NOMO-1 (cell line): ENCODE measurements around the gene GRM7.

Experiments used
- DNase-seq, 2 experiments: peaks; one replicate each; lab custom pipeline; 2025; ENCODE audit not compliant: unreplicated experiment in 2 of 2; lab: John Stamatoyannopoulos, UW

GRM7 gene

DNA sequence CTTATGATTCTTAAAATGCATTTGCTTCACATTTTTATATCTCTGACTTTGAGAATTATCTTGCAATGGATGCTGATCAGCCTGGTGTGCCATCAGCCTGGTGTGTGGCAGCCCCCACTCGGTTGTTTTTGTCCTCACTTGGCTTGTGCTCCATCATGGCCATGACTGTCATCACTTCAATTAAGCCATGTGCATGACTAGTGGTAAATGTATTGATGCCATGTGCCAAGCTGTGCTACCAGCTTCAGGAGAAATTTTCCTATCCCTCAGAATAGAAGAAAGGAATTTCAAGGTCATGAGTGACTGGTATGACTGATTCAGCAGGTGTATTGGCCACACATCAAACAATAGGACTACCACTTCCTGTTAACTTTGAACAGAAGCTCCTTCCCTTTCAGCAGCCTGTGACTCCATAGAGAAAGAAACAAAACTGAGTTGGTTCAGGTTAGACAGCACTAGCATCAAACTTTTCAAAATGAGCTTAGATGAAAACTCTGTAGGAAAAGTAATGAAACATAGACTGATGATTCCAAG lies 251.7 kb downstream of the GRM7 start:
- no peak for DNase-seq

DNA sequence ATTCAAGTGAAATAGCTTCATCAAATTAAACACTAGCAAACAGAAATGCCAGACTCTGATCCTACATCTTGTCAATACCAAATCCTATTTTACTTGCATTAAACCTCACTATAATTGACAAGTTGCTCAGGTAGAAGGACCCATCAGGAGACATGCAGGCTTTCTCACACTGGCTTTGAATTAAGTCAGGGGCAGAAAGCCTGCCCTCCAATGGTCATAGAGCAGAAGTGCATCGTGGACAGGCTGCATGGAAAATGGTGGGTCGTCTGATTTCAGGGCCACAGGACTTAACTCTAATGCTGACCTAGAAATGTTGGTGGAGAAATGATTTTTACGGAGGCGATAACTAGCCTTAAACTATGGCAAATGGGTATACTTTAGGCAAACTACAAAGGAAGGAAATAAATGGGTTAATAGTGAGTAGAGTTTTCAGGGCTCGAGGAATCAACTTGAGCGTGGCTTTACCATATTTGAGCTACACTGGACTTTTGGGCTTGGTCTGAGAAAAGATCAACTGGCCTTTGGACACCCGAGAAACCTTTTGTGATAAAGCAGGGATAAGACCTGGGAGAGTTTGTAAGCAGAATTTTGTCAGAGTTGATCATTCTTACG lies 283.9 kb downstream of the GRM7 start:
- peak in 1 of 2 experiments; percentile 0 for DNase-seq

DNA sequence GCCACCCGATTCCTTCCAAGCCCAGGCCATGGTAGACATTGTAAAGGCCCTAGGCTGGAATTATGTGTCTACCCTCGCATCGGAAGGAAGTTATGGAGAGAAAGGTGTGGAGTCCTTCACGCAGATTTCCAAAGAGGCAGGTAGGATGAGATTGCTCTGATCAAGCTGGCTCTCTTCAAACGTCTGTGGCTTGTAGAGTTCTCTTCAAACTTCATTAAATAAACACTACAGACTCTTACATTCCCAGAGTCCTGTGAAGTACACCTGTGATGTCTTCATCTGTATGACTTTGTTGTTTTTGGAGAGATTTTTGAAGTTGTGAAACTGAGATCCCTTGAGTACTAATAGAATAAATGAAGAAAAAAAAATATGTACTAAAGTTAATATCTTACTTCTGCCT lies 285.6 kb downstream of the GRM7 start:
- DNase-seq, result no peak

DNA sequence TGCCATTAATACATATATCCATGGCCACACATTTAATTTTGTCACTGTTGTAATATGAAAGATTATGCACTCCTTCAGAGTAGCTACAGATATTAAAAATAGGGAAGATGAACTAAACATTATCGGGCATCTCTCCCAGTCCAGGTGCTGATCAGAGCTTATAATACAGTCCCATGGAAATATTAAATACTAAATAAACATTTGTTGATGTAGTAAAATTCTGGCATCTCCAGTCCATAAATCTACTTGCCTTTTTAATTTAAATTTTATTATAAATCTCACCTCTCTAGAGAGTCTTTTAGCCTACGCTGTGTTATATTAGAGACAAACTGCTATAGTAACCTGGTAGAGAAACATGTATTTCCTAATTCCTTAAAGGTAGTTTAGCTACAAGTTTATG lies 297.6 kb downstream of the GRM7 start:
- no peak for DNase-seq

DNA sequence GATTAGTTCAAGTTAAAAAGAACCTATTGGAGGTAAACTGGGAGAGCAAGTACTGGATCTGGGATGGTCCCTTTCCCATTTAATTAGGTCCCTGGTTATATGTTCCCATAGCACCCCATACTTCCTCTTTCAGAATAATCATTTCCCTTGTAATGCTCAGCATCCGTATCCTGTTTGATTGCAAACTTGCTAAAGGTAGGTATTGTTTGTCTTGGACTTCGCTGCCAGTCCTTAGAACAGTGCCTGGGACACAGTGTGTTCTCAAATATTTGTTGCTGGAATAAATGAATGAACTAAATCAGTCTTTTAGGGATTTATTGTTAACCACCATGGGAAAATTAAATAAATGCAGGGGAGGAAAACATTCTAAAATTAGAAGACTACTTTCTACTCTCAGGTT lies 299.8 kb downstream of the GRM7 start:
- no peak for DNase-seq

DNA sequence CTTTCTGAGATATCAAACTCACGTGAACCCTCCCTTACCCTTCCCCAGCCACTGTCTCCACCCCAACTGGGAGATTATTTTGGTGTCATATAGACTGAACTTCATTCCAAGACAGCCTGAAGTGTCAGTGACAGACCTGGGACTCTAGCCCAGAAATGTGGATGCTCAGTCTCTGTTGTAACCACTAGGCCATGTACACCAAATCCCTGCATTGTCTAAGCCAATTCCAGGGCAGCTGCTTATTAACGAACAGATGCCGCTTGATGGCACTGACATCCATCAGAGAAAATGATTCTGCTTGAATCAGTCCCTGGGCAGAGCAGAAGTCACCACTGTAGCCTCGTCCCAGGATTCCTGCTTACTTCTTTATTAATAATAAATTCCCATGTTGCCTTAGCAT lies 305.5 kb downstream of the GRM7 start:
- no peak for DNase-seq

DNA sequence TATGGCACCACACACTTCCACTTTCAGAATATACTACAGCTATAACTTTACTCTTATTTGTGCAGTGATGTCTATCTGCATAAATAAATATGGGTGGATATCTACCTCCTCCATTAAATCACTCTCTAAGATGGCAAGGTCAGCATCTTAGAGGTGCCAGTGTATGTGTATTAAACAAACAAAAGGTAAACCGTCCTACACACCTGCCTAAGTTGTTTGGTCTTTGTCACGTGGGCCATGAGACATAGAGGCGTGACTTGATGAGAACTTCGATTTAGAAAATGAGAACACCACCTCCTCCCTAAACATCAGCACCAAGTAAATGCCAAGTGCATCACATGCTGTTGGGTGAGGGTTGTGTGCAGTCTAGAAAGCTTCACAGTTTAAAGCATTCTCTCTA lies 310.6 kb downstream of the GRM7 start:
- no peak for DNase-seq

DNA sequence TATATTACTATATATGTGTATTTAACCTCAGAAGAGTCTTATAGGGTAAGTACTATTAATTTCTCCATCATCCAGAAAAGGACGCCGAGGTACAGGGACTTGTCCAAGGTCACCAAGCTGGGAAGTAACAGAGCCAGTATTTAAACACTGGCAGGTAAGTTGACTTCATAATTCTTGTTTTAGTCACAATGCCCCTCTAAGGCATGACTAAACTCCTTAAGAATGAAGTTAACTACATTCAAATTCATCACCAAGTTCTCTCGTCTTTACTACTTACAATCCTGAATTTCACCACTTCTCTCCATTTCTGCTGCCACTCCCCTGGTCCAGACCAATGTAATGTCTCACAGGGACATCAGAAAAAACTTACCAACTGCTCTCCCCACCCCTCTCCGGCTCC lies 312.1 kb downstream of the GRM7 start:
- no peak for DNase-seq

DNA sequence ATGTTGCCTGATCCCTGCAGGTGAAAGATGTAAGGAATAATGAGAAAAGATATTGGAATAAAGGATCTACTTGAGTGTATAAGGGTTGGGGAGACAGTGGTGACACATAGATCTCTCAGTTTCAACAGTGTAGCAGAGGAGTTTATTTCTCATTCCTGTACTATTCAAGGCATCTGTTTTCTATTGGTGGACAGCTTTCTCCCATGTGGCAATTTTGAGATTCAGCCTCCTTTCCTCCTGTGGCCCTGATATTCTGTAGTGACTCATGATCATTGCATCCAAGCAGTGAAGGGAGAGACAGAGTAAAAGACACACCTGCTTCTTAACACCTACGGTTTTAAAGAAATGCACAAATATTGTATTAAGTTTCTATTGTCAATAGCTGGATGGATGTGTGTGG lies 327.6 kb downstream of the GRM7 start:
- DNase-seq, result no peak

DNA sequence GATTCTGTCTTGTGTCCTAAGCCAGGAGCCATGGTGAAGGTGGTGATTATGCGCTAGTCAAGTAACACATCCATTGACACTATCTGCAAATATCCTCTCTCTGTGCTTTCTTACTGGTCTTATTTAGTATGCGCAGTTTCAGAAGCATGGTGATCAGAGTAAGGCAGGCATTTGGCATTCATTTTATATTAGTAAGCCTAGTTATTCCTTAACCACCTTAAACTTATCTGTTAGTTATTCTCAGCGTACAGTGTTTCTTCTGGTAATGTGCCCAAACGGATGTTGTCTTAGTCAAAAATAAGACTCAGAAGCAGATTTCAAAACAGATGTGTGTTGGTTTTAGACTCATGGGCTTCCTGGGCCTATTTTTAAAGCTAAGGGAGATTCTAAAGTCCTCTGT lies 329.2 kb downstream of the GRM7 start:
- DNase-seq, result no peak

DNA sequence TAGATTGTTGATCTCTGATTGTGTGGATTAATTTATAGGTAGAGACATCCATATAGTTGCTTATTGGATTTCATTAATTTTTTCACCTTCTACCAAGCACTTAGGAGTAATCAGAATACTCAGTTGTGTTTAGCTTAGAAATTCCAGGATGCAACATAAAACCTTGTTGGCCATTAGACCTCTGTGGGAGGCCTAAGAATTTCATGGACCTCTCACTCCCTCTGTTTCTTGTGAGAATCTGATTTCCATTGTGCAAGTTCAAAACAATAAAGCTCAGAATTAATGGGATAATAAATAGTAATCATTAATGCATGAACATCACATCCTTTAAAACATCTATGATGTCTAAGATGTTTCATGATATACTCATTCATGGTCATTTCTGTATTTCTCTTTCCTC lies 332.4 kb downstream of the GRM7 start:
- no peak for DNase-seq

DNA sequence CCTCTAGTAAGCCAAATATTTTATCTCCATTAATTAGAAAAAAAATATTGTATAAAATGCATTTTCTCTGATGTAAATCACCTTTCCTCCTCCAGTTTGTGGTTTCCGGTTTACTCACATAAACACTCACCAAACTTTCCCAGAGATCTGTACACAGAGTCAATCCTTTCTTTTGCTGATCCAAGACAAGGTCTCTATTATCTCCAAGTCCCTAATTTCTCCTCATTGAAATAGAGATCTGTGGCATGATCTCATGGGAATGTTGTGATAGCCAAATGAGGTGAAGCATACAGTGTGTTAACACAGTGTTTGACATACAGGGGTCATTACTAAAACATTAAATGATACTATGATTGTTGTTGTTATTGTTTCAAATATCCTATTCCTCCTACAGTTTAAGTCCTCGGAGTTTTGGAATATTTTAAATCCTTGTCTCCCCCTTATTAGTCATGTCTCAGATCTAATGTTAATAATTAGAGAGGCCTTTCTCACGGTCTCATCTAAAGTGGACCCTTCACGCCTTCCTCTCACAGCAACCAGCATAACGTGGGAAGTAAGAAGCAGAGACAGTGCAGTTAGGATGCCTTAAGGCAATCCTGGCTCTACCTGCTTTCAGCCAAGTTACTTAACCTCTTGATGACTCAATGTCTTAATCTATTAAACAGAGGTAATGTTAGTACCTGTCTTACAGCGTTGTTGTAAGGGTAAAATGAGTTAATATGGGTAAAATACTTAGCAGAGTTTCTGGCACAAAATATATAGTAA lies 333.3 kb downstream of the GRM7 start:
- no peak for DNase-seq

DNA sequence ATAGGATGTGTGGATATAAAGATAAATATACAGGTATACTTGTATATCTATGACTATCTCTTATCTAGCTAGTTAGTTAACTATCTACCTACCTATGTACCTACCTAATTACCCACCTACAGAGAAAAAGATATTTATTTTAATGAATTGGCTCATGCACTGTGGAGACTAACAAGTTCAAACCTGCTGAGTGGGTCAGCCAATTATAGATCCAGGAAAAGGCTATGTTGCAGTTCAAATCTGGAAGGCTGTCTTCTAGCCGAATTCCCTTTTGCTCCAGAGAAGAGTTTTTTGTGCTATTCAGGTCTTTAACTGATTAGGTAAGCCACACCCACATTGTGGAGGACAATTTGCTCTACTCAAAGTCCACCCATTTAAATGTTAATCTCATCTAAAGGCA lies 335.0 kb downstream of the GRM7 start:
- no peak for DNase-seq

DNA sequence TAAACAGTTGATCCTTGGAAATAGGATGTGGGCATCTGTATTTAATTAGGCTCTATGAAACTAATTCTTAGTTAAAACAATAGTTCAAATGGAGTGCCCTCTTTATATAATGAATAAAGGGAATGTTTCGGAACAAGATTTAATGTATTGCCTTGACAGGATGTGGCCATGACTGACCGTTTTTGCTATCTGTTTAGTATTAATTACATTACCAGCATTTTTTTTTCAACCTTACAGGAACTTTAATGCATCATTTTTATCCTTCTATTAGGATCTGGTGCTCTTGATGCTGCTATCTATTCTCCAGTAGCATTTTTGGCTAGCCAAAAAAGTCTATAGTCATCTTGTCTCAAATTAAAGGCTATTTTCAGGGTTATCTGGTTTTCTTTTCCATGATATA lies 340.9 kb downstream of the GRM7 start:
- DNase-seq, result no peak

DNA sequence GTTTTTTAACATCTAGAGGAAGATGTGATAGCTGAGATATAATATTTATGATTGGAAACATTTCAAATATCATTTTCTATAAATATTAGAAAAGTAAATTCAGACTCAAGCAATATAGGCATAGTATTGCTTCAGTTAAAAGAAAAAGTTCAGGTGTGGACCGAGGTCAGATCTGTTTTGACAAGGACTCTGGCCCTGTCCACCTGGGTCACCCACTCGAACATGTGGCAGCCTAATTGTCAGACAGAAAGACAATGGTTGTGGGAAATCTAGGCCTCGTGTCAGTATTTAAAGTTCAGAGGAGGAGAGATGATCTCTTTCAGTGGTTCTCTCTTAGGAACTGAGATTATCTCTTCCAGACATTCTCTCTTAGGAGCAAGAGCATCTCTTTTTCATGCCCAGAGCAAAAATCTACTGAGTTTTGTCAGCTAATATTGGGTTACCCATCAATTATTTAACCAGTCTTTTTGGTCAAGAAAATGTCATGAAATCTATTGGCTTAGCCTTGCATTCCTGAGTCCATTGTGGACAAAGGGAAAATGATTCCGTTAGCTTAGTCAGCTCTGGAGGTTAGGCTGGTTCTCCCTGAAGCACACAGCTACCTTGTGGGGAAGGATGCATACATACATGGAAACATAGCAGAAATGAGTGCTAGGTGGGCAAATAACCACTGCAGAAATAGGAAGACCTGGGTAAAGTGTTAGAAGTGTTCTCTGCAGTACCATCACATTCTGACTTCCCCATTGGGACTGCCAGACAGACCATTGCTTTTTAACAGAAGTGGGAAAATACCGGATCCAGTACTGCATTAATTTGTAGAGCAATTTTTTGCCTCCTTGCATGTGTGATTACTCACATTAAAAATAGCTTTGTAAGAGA lies 343.3 kb downstream of the GRM7 start:
- no peak for DNase-seq

DNA sequence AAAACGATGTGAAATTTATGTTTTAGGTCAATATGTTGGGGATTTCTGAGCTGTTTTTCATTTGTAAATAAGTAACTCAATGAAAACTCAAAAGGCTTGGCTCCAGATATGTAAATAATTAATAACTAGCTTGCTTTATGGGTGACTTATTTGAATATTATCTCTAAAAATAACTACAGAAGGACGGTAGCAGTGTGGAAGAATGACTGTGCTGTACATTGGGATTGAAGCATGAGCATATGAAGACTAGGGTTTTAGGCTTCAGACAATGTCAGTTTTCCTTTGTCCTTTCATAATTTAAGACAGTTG lies 343.9 kb downstream of the GRM7 start:
- DNase-seq, result no peak

DNA sequence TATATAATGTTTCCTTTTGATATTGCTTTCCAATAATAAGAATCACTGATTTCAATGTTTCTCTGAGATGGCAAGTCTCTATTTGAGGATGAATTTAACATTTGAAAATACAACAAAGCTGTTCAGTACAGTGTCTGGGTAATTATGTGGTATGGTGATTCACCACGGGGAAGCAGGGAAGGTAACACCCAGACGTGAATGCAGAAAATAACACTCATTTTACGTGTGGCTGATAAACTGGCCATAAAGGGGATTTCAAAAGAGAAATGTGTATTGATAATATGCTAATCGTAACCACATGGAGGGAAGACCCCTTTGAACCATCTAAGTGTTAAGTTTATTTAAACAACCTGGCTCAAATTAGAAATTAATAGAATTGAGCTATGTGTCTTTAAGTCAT lies 344.6 kb downstream of the GRM7 start:
- DNase-seq, result peak in 1 of 2 experiments; percentile 25

DNA sequence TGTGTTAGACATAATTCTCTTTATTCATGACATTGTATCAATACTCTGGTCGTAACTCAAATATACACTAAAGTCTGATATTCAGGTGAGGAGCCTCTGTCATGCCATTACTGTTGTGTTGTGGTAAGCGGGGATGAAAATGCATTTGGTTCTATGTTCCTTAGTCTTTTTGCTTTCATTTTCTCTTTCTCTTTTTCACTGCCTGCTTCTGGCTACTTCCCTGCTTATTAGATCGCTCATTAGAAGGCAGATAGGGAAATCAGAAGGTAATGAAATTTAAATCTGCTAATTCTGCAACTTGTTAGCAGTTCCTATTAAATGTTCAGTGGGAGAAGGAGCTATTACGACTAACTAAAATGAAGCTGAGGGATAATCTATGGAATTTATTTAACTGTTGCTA lies 345.0 kb downstream of the GRM7 start:
- peak in 1 of 2 experiments; percentile 34 for DNase-seq

DNA sequence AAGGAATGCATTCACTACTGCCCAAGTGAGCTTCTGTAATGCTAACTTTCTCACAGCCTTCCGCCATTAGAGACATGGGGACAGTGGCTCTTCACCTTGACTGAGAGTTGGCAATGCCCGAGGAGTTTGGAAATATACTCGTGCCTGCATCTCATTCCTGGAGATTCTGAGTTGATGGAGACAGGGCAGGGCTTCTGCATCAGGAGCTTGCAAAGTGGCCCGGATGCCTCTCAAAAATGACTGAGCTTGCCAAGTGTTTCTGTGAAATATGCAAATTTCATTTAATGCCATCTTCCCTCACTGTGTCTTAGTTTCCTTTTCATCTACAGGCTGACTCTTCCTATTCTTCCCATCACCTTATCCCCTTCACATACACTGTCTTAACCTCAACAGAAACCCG lies 346.2 kb downstream of the GRM7 start:
- no peak for DNase-seq

DNA sequence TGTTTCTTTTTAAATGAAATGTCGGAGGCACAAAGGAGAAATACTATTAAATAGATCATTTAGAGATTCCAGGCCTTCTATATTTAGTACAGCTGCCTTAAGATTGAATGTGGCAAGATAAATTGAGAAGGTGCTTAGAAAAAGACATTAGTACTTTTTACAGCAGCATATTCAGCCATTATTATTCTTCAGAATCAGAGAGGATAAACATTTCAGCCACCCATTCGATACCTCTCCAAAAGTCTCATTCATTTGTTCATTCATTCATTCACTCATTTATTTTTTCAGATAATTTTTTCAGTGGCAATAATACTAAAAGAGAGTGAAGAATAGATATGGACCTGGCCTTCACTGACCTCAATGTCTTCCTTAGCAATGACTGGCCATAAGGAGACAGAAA lies 347.0 kb downstream of the GRM7 start:
- DNase-seq, result no peak

DNA sequence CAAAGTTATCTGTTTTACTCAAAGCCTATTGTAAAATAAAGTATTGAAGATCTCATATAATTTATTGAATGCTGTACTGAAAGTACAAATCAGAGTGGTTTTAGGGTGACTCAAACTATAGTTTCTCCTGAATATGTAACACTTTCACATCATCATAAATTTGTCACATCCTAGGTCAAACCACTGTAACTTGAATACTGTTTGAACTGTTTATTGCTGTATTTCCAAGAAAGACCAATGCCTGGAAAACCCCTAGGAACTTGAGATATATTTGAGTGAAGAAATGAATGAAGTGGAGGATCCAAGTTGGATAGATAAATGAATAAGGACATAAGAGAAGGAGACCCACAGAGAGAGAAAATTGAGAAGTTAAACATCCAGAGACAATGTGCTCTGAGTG lies 348.2 kb downstream of the GRM7 start:
- no peak for DNase-seq

DNA sequence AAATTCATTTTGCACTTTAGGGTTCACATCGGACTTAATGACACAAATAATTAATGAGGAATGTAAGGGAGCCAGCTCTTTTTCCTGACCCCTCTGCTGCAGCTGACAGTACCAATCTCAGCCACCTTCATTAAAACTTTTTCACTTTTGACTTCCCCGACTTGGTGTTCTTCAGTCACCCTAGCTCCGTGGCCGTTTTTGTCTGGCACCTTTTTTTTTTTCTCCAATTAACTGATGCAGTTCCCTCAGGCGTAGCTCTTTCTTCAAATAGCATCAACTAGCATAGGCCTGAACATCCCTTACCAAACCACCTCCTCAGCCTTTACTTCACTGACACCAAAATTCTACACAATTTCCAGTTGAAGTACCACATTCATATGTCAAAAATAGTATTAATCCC lies 350.8 kb downstream of the GRM7 start:
- no peak for DNase-seq
